ENCODE results near the gene PLPP2.

- no peak for TF ChIP-seq POLR2A (IDR thresholded peaks at IDR 0.05)
- no peak for TF ChIP-seq CTCF (IDR thresholded peaks at IDR 0.05)
- TF ChIP-seq POLR2AphosphoS5 (IDR thresholded peaks at IDR 0.05) = no peak
Measured at GRCh38 chr19:315811-316210, 24.6 kb upstream of the PLPP2 start.

Measured in prostate gland (tissue), 2 donors.